Psoas muscle (tissue), 8 donors: ENCODE measurements around the gene FAM107B. TPM values are rescaled to one million over a fixed set of nuclear protein-coding genes. Genes with fewer than 3 reads are reported as not detected.

Source experiments
- ATAC-seq, 4 donors: fragments of 200-7000 bp; cut with Tn5 transposase; one replicate each; pipeline ENCODE4 v1.9.1; 2020; ENCODE audit warnings: moderate library complexity in 3 of 4, mild to moderate bottlenecking in 2 of 4
- DNase-seq, 2 donors: peaks; one replicate each; pipeline ENCODE4 v3.0.0-alpha.2; 2020
- H3K27ac ChIP-seq: fragments of 200-600 bp; one replicate; pipeline ENCODE4 v1.8.0; 2022
- H3K27me3 ChIP-seq, 3 donors: fragments of 200-600 bp in 1 of 3; one replicate each; pipeline versions ENCODE4 v1.6.1 to v1.8.0; 2013 to 2022; ENCODE audit warnings: low read length in 2 of 3, mild to moderate bottlenecking in 2 of 3, moderate library complexity in 1 of 3; ENCODE audit not compliant: insufficient read depth in 3 of 3
- H3K36me3 ChIP-seq, 2 donors: fragments of 200-600 bp in 1 of 2; one replicate each; pipeline versions ENCODE4 v1.6.1 to v1.8.0; 2013 to 2022; ENCODE audit warnings: low read depth in 1 of 2, mild to moderate bottlenecking in 1 of 2, moderate library complexity in 1 of 2; ENCODE audit not compliant: insufficient read depth in 1 of 2
- H3K4me1 ChIP-seq: fragments of 200-600 bp; one replicate; pipeline ENCODE4 v1.8.0; 2022
- H3K4me3 ChIP-seq: fragments of 200-600 bp; one replicate; pipeline ENCODE4 v1.8.0; 2022; ENCODE audit warnings: mild to moderate bottlenecking
- H3K9me3 ChIP-seq: fragments of 200-600 bp; one replicate; pipeline ENCODE4 v1.8.0; 2022
- WGBS, 3 donors: extraction: QIAGEN DNeasy Blood & Tissue Kit; methylation state at CpG; one replicate each; pipeline versions ENCODE4 v1.1.6 to v1.1.7; 2013; 5-methylcytosine and 5-hydroxymethylcytosine counted together
- intact Hi-C, 2 donors: fragments of 100-400 bp; cut with DNase I; formaldehyde crosslinking; loops; one replicate each; pipeline versions ENCODE4 v1.11.0 to v1.14.2; 2022
- polyA plus RNA-seq, 3 donors: library from polyadenylated mRNA; stranded (reverse); fragments of 200-250 nt; gene quantifications; one replicate each; pipeline ENCODE4 v1.2.3, GENCODE V29; 2013
- total RNA-seq, 4 donors: library from RNA; stranded (reverse); fragmentation: NEBNext Ultra II Directional in 2 of 4; extraction: Animal tissue kit (Norgen Biotek cat#: 25700) in 2 of 4; gene quantifications; one replicate each; pipeline versions ENCODE4 v1.2.1 to v1.2.4, GENCODE V29; 2021 to 2023
- TF ChIP-seq, protein P1 (sequence below): fragments of 200-600 bp; IDR thresholded peaks from one replicate; pipeline ENCODE4 v1.8.0; 2022; ENCODE audit warnings: antibody characterized with exemption
- donor health status: healthy with polysubstance abuse.
- donor health status: DM: no; HTN: no; CAD: no; lungs with moderate emphysema.
- donor health status: Bipolar disorder and iron deficiency.
- donor health status: healthy.
- donor health status: DM: yes; HTN: yes; CAD: no.
- donor health status: DM: no; HTN: no; CAD: no.
- donor health status: DM: no; HTN: no; CAD: no.
- donor health status: DM: yes; HTN: yes; CAD: no.

Gene FAM107B
- total and polyA plus RNA-seq, 7 donors = 1.0 to 3.1 (median 1.8) TPM

DNA sequence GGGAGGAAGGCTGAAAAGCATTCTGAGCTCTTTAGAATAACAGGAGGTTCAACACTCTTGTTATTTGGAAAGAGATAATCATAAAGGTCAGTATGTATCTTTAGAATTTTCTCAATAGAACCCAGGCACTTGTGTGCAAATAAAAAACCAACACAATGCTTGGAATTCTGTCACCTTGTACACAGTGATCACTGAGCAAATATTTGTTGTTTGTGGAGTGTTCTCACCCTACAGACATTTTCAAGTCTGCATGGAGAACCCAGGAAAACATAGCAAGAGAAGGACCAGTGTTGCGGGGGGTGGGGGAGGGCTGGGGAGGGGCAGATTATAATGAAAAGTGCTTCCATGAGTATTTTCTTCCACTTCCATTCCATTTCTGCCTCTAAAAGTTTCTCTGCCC lies 87.4 kb downstream of the FAM107B start:
- DNase-seq (no peak), ATAC-seq (no peak)
- H3K9me3 ChIP-seq = no peaks in the 10 kb centered on the region
- H3K27me3 ChIP-seq = peaks cover 0 to 2% (median 0%) of the 10 kb centered on the region in 3 donors
- H3K4me3 ChIP-seq = no peak overlapping the region
- intact Hi-C loops = no loop called here
- 80 to 93% (median 92%) methylated on average over 1 of the region's 1 CpG for WGBS, 3 donors
- H3K36me3 ChIP-seq = no peaks in the 10 kb centered on the region
- no peak overlapping the region for H3K27ac ChIP-seq
- TF ChIP-seq, protein P1, sequence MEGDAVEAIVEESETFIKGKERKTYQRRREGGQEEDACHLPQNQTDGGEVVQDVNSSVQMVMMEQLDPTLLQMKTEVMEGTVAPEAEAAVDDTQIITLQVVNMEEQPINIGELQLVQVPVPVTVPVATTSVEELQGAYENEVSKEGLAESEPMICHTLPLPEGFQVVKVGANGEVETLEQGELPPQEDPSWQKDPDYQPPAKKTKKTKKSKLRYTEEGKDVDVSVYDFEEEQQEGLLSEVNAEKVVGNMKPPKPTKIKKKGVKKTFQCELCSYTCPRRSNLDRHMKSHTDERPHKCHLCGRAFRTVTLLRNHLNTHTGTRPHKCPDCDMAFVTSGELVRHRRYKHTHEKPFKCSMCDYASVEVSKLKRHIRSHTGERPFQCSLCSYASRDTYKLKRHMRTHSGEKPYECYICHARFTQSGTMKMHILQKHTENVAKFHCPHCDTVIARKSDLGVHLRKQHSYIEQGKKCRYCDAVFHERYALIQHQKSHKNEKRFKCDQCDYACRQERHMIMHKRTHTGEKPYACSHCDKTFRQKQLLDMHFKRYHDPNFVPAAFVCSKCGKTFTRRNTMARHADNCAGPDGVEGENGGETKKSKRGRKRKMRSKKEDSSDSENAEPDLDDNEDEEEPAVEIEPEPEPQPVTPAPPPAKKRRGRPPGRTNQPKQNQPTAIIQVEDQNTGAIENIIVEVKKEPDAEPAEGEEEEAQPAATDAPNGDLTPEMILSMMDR = no peak
- no peaks in the 10 kb centered on the region for H3K4me1 ChIP-seq

DNA sequence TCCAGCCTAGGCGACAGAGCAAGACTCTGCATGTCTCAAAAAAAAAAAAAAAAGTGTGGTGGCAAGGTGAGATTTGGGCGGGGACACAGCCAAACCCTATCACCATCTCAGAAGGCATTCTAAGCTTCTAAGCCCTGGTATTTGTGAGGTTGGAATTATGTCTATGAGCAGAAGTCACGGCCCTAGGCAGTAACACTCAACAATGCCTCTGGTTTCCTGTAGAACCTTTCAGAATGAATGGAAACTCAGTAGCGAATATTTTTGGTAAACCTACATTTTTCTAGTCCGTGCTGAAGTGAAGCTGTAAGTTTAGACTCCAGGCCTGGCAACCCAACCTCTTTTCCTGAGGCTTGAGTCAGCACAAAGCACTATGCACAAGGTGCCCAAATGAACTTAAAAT lies 88.3 kb downstream of the FAM107B start:
- 89 to 96% (median 90%) methylated on average over 5 of the region's 5 CpGs for WGBS, 3 donors

DNA sequence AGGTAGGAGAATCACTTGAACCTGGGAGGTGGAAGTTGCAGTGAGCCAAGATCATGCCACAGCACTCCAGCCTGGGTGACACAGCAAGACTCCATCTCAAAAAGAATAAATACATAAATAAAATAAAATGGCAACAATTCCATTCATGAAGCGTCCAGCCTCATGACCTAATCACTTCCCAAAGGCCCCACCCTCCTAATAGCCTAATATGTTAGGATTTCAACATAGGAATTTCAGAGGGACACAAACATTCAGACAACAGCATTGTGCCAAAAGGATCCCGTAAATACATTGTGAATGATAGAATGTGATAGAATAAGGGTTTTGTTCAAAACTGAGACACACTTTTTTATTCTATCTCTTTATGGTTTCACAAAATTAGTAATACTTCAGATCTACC lies 90.3 kb downstream of the FAM107B start:
- Histone ChIP-seq H3K36me3 (no peaks in the 10 kb centered on the region), H3K27me3 (peaks cover 0 to 2% (median 0%) of the 10 kb centered on the region in 3 donors), H3K9me3 (no peaks in the 10 kb centered on the region), H3K4me1 (no peaks in the 10 kb centered on the region), H3K4me3 (no peak overlapping the region), H3K27ac (no peak overlapping the region)
- intact Hi-C loops = no loop called here
- no peak for ATAC-seq
- no peak for DNase-seq
- WGBS, 3 donors = 68 to 80% (median 78%) methylated on average over 2 of the region's 2 CpGs
- TF ChIP-seq, protein P1 = no peak

More for the DNA sequence above, 88.3 kb downstream of the FAM107B start:
- no peaks in the 10 kb centered on the region for H3K36me3 ChIP-seq
- H3K27ac ChIP-seq = no peak overlapping the region
- H3K9me3 ChIP-seq = no peaks in the 10 kb centered on the region
- intact Hi-C loops = no loop called here
- H3K4me1 ChIP-seq = no peaks in the 10 kb centered on the region
- H3K4me3 ChIP-seq = no peak overlapping the region
- ATAC-seq = no peak
- TF ChIP-seq, protein P1 = no peak
- peaks cover 0 to 2% (median 0%) of the 10 kb centered on the region in 3 donors for H3K27me3 ChIP-seq
- DNase-seq = no peak

DNA sequence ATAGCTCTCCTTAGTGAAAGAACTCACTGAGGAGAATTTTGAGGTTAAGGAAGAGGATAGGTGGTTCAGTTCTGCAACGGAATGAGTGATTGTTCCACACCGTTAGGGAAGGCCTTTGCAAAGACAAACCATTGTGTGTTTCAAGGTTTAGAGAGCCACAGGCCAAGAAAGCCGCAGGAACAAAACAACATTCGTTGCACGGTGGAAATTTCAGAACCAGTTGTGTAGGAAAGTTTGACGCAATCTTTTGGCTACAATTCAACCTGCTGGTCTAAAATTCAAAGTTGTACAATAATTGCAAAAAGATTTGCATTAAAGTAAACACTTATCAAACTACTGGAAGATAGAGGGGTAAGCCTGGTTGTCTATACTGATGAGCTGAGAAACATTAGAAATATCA lies 91.4 kb downstream of the FAM107B start:
- no peak for ATAC-seq
- intact Hi-C loops = no loop called here
- Histone ChIP-seq H3K27me3 (peaks cover 0 to 2% (median 0%) of the 10 kb centered on the region in 3 donors), H3K36me3 (no peaks in the 10 kb centered on the region), H3K9me3 (no peaks in the 10 kb centered on the region), H3K4me1 (no peaks in the 10 kb centered on the region), H3K4me3 (no peak overlapping the region), H3K27ac (no peak overlapping the region)
- TF ChIP-seq, protein P1 = no peak
- DNase-seq = no peak
- 38 to 39% (median 38%) methylated on average over 6 of the region's 6 CpGs for WGBS, 3 donors

DNA sequence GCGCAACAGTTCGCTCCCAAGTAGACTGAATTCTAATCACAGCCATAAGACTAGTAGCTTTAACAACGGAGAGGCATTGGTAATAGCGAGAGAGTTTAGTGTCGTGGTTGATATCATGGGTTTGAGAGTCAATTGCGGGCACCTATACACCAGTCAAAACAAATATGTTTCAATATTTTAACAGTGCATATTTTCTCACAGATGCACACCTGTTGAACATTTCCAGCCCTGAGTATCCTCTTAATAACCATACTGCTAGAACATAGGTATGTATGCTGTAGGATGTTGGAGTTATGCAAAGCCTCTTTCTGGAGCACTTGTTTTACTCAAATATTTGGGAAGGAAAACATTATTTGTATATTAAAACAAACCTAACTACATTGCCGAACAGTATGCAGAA lies 92.9 kb downstream of the FAM107B start:
- ATAC-seq (no peak), DNase-seq (no peak)
- TF ChIP-seq, protein P1 = no peak
- WGBS, 3 donors = 81 to 96% (median 88%) methylated on average over 7 of the region's 7 CpGs
- H3K36me3 ChIP-seq = no peaks in the 10 kb centered on the region
- no peak overlapping the region for H3K27ac ChIP-seq
- peaks cover 0 to 2% (median 0%) of the 10 kb centered on the region in 3 donors for H3K27me3 ChIP-seq
- no peak overlapping the region for H3K4me3 ChIP-seq
- H3K9me3 ChIP-seq = no peaks in the 10 kb centered on the region
- intact Hi-C loops = no loop called here
- no peaks in the 10 kb centered on the region for H3K4me1 ChIP-seq
